GM23338 (cell line): ENCODE measurements around the gene CDKAL1.

Experiments
- EZH2 ChIP-seq: fragments of 200-600 bp; sonication (generic); IDR thresholded peaks from one replicate; pipeline ENCODE4 v1.8.0; 2017; ENCODE audit warnings: antibody characterized with exemption, mild to moderate bottlenecking, low read depth; ENCODE audit not compliant: unreplicated experiment
- NANOG ChIP-seq: IDR thresholded peaks from 2 replicates; pipeline ENCODE4 v1.6.1; 2016; ENCODE audit warnings: antibody characterized with exemption, borderline replicate concordance
- POLR2AphosphoS5 ChIP-seq: IDR thresholded peaks from 2 replicates; pipeline ENCODE4 v1.6.1; 2016; ENCODE audit warnings: antibody characterized with exemption, low read depth
- TF ChIP-seq, protein P1 (sequence below), 2 experiments: fragments of 200-600 bp in 1 of 2; sonication (generic) in 1 of 2; conservative IDR thresholded peaks; 2 replicates each; pipeline versions ENCODE4 v1.5.1 to v1.6.1; 2016 to 2017; ENCODE audit warnings: antibody characterized with exemption in 2 of 2, low read depth in 2 of 2, mild to moderate bottlenecking in 2 of 2, moderate library complexity in 1 of 2
- TF ChIP-seq, protein P2 (sequence below): IDR thresholded peaks from one replicate; pipeline ENCODE4 v1.6.1; 2018; ENCODE audit warnings: antibody characterized with exemption; ENCODE audit not compliant: unreplicated experiment

DNA sequence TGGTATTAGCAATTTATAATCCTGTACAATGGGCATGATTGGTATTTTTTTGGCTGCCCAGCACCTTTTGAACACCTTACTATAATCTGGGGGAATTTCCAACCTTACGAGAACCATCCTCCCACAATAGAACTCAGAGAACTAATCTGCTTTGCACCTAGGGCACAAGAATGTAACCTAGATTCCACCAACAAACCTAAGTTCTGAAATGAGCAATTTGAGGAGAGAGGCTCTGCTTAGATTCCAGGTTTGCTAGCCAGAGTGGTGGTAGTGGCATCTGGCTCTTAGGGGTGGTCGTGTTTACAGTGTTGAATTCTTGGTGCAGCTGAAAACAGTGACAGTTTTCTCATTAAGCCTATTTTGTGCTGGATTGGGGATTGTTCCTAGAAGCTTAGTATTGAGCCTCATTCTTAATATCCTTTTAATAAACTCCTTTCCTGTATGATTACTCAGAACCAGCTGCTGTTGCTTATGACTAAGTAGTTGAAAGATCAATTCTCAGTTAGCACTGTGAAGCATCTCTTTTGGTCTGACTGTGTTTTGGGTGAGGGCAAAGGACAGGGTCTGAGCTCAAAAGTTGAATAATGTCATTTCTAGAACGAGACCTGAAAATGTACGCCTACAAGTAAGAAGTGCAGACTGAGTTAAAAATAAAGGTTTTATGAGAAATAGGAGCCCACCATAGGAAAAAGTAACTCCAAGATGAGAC, 385.6 kb downstream of the CDKAL1 start:
- TF ChIP-seq POLR2AphosphoS5: no peak
- TF ChIP-seq, protein P1, sequence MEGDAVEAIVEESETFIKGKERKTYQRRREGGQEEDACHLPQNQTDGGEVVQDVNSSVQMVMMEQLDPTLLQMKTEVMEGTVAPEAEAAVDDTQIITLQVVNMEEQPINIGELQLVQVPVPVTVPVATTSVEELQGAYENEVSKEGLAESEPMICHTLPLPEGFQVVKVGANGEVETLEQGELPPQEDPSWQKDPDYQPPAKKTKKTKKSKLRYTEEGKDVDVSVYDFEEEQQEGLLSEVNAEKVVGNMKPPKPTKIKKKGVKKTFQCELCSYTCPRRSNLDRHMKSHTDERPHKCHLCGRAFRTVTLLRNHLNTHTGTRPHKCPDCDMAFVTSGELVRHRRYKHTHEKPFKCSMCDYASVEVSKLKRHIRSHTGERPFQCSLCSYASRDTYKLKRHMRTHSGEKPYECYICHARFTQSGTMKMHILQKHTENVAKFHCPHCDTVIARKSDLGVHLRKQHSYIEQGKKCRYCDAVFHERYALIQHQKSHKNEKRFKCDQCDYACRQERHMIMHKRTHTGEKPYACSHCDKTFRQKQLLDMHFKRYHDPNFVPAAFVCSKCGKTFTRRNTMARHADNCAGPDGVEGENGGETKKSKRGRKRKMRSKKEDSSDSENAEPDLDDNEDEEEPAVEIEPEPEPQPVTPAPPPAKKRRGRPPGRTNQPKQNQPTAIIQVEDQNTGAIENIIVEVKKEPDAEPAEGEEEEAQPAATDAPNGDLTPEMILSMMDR (conservative IDR thresholded peaks at IDR 0.05; ENCODE audit: low read depth in 2 of 2): no peak
- TF ChIP-seq, protein P2, sequence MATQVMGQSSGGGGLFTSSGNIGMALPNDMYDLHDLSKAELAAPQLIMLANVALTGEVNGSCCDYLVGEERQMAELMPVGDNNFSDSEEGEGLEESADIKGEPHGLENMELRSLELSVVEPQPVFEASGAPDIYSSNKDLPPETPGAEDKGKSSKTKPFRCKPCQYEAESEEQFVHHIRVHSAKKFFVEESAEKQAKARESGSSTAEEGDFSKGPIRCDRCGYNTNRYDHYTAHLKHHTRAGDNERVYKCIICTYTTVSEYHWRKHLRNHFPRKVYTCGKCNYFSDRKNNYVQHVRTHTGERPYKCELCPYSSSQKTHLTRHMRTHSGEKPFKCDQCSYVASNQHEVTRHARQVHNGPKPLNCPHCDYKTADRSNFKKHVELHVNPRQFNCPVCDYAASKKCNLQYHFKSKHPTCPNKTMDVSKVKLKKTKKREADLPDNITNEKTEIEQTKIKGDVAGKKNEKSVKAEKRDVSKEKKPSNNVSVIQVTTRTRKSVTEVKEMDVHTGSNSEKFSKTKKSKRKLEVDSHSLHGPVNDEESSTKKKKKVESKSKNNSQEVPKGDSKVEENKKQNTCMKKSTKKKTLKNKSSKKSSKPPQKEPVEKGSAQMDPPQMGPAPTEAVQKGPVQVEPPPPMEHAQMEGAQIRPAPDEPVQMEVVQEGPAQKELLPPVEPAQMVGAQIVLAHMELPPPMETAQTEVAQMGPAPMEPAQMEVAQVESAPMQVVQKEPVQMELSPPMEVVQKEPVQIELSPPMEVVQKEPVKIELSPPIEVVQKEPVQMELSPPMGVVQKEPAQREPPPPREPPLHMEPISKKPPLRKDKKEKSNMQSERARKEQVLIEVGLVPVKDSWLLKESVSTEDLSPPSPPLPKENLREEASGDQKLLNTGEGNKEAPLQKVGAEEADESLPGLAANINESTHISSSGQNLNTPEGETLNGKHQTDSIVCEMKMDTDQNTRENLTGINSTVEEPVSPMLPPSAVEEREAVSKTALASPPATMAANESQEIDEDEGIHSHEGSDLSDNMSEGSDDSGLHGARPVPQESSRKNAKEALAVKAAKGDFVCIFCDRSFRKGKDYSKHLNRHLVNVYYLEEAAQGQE: no peak
- TF ChIP-seq EZH2: no peak
- no peak for TF ChIP-seq NANOG
